Measurements from ENCODE around the gene MGAT5B. TPM values are rescaled to one million over a fixed set of nuclear protein-coding genes. Genes with fewer than 3 reads are reported as not detected.
A peak's percentile ranks its signal among the peaks of the same experiment; 100 is the strongest.

The MGAT5B gene
- total and polyA plus RNA-seq, 8 donors = 0.10 to 1.7 (median 0.32) TPM; not detected in 4

GRCh38 chr17:76869496-76870376 is 1.5 kb downstream of the MGAT5B start:
- WGBS, 5 donors = 4 to 8% (median 6%) methylated on average over 17 to 80 of the region's 80 CpGs
- H3K4me3 ChIP-seq = peak overlapping the region in 3 of 4 donors; percentile 34 to 49 (median 43)
- intact Hi-C loops (cut with DNase I; ENCODE audit: low total_unique reads) = loop anchor here (5.0 kb wide), 1 partner anchor 188 kb away; no protein-coding TSS in a partner anchor

GRCh38 chr17:76870377-76870714 is 2.1 kb downstream of the MGAT5B start:
- intact Hi-C loops (cut with DNase I; ENCODE audit: low total_unique reads) = no loop called here
- TF ChIP-seq EP300 (IDR thresholded peaks at IDR 0.05) = no peak
- TF ChIP-seq POLR2AphosphoS5 (IDR thresholded peaks at IDR 0.05) = no peak
- TF ChIP-seq, protein P1, sequence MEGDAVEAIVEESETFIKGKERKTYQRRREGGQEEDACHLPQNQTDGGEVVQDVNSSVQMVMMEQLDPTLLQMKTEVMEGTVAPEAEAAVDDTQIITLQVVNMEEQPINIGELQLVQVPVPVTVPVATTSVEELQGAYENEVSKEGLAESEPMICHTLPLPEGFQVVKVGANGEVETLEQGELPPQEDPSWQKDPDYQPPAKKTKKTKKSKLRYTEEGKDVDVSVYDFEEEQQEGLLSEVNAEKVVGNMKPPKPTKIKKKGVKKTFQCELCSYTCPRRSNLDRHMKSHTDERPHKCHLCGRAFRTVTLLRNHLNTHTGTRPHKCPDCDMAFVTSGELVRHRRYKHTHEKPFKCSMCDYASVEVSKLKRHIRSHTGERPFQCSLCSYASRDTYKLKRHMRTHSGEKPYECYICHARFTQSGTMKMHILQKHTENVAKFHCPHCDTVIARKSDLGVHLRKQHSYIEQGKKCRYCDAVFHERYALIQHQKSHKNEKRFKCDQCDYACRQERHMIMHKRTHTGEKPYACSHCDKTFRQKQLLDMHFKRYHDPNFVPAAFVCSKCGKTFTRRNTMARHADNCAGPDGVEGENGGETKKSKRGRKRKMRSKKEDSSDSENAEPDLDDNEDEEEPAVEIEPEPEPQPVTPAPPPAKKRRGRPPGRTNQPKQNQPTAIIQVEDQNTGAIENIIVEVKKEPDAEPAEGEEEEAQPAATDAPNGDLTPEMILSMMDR (IDR thresholded peaks at IDR 0.05) = no peak
- no peak for TF ChIP-seq POLR2A (IDR thresholded peaks at IDR 0.05)

More at GRCh38 chr17:76869496-76870376, 1.5 kb downstream of the MGAT5B start:
- Histone ChIP-seq H3K27ac (no peak overlapping the region), H3K9me3 (no peaks in the 10 kb centered on the region), H3K4me1 (peaks cover 20 to 24% (median 23%) of the 10 kb centered on the region in 4 donors), H3K36me3 (no peaks in the 10 kb centered on the region), H3K27me3 (peaks cover 15 to 88% (median 52%) of the 10 kb centered on the region in 3 donors)
- TF ChIP-seq, protein P1 (IDR thresholded peaks at IDR 0.05) = no peak
- TF ChIP-seq POLR2AphosphoS5 (IDR thresholded peaks at IDR 0.05) = no peak
- DNase-seq = no peak

DNA sequence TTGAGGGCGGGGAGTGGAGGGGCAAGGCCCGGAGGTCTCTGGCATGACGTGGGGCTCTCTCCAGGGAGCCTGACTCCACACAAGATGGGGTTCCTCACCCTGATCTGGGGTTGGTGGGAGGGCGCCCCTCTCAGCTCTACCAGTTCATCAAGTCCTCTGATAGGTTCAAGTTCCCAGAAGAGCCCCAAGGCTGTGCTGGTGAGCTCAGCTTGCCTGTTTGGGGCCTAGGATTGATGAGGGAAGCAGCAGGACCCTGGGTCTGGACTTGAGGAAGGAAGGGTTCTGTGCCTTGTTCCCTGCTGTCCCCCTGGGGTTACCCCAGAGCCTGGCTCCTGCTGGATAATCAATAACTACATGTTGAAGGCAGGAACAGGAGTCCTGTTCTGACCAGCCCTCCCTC is 3.5 kb downstream of the MGAT5B start:
- no peaks in the 10 kb centered on the region for H3K36me3 ChIP-seq
- no peak for DNase-seq
- no peak overlapping the region for H3K27ac ChIP-seq
- intact Hi-C loops (cut with DNase I; ENCODE audit: low total_unique reads) = no loop called here
- TF ChIP-seq POLR2AphosphoS5 (IDR thresholded peaks at IDR 0.05) (no peak), POLR2A (IDR thresholded peaks at IDR 0.05) (no peak), EP300 (IDR thresholded peaks at IDR 0.05) (no peak)
- TF ChIP-seq, protein P1 (IDR thresholded peaks at IDR 0.05) = no peak
- 86 to 93% (median 86%) methylated on average over 3 to 4 of the region's 4 CpGs for WGBS, 5 donors
- no peak overlapping the region for H3K4me3 ChIP-seq
- H3K4me1 ChIP-seq = peaks cover 20 to 24% (median 23%) of the 10 kb centered on the region in 4 donors
- H3K9me3 ChIP-seq = no peaks in the 10 kb centered on the region
- H3K27me3 ChIP-seq = peaks cover 15 to 69% (median 43%) of the 10 kb centered on the region in 3 donors

More at GRCh38 chr17:76870377-76870714, 2.1 kb downstream of the MGAT5B start:
- H3K9me3 ChIP-seq = no peaks in the 10 kb centered on the region
- H3K36me3 ChIP-seq = no peaks in the 10 kb centered on the region
- DNase-seq = no peak
- peaks cover 15 to 82% (median 46%) of the 10 kb centered on the region in 3 donors for H3K27me3 ChIP-seq
- no peak overlapping the region for H3K27ac ChIP-seq
- H3K4me1 ChIP-seq = peaks cover 20 to 24% (median 23%) of the 10 kb centered on the region in 4 donors
- H3K4me3 ChIP-seq = no peak overlapping the region
- WGBS, 5 donors = 12 to 20% (median 17%) methylated on average over 3 to 16 of the region's 16 CpGs

- Histone ChIP-seq H3K27ac (no peak overlapping the region), H3K4me3 (no peak overlapping the region), H3K9me3 (no peaks in the 10 kb centered on the region), H3K4me1 (peaks cover 20 to 24% (median 22%) of the 10 kb centered on the region in 4 donors), H3K27me3 (peaks cover 15 to 62% (median 40%) of the 10 kb centered on the region in 3 donors), H3K36me3 (no peaks in the 10 kb centered on the region)
- intact Hi-C loops (cut with DNase I; ENCODE audit: low total_unique reads) = no loop called here
- TF ChIP-seq EP300 (IDR thresholded peaks at IDR 0.05) = no peak
- TF ChIP-seq POLR2A (IDR thresholded peaks at IDR 0.05) = no peak
- 52 to 62% (median 54%) methylated on average over 14 of the region's 14 CpGs for WGBS, 5 donors
- peak in 1 of 2 donors; percentile 23 for DNase-seq
Observed at GRCh38 chr17:76872221-76872873, 4.1 kb downstream of the MGAT5B start.

Measured in stomach (tissue), 9 donors.